Measurements from ENCODE around the gene DNMT3B. TPM values are rescaled to one million over a fixed set of nuclear protein-coding genes. Genes with fewer than 3 reads are reported as not detected.

Gene DNMT3B
- total RNA-seq, 1 experiment from 2014 or later = 682 TPM

GRCh38 chr20:32829311-32830005, 67.3 kb downstream of the DNMT3B start (continued):
- TF ChIP-seq GABPB1 (CRISPR knock-in tag; IDR thresholded peaks at IDR 0.05) = no peak

- Mint-ChIP-seq H3K27ac (peak overlapping the region; percentile 72), H3K27me3 (ENCODE audit: low read depth) (no peaks in the 10 kb centered on the region), H3K9me3 (peaks cover 7% of the 10 kb centered on the region), H3K4me1 (0 out of 2 replicates have a peak, but pooled peaks cover 13% of the 10 kb centered on the region), H3K36me3 (peaks cover 72% of the 10 kb centered on the region), H3K4me3 (no peak overlapping the region)
- DNase-seq (ENCODE audit: low spot score) (no peak), ATAC-seq (no peak)
- CTCF ChIA-PET = interaction anchor here (0.8 to 2.2 kb wide), 3 partner anchors 40 to 64 kb away, joined by 3 to 11 read pairs (median 3); no protein-coding TSS in a partner anchor
- POLR2A ChIA-PET = interaction anchor here (1.1 to 1.3 kb wide), 2 partner anchors 10 to 37 kb away, joined by 3 to 4 read pairs; no protein-coding TSS in a partner anchor
- no peak for TF ChIP-seq IRF2 (CRISPR knock-in tag; IDR thresholded peaks at IDR 0.05; ENCODE audit: borderline replicate concordance, low read depth)
- TF ChIP-seq MYBL2 (CRISPR knock-in tag; IDR thresholded peaks at IDR 0.05) = no peak
- no peak for TF ChIP-seq PRRX2 (CRISPR knock-in tag; IDR thresholded peaks at IDR 0.05)
- no peak for TF ChIP-seq STAT6 (CRISPR knock-in tag; conservative IDR thresholded peaks at IDR 0.05; ENCODE audit: low read depth)
- TF ChIP-seq E2F1 (CRISPR knock-in tag; IDR thresholded peaks at IDR 0.05) = no peak
- TF ChIP-seq ESRRA (CRISPR knock-in tag; IDR thresholded peaks at IDR 0.05; ENCODE audit: borderline replicate concordance) = no peak
- TF ChIP-seq ZNF425 (CRISPR knock-in tag; conservative IDR thresholded peaks at IDR 0.05) = no peak
- TF ChIP-seq ZNF232 (CRISPR knock-in tag; IDR thresholded peaks at IDR 0.05) = no peak
- no peak for TF ChIP-seq MXD4 (CRISPR knock-in tag; IDR thresholded peaks at IDR 0.05; ENCODE audit: borderline replicate concordance)
- no peak for TF ChIP-seq USF2 (CRISPR knock-in tag; IDR thresholded peaks at IDR 0.05)
- TF ChIP-seq PRDM15 (CRISPR knock-in tag; IDR thresholded peaks at IDR 0.05) = no peak
- no peak for TF ChIP-seq AFF4 (CRISPR knock-in tag; IDR thresholded peaks at IDR 0.05; ENCODE audit: borderline replicate concordance)
- no peak for TF ChIP-seq E2F4 (CRISPR knock-in tag; IDR thresholded peaks at IDR 0.05; ENCODE audit: borderline replicate concordance, low read depth)
- no peak for TF ChIP-seq SMAD4 (CRISPR knock-in tag; IDR thresholded peaks at IDR 0.05)
- TF ChIP-seq EMX1 (CRISPR knock-in tag; IDR thresholded peaks at IDR 0.05) = no peak
- TF ChIP-seq ZNF396 (CRISPR knock-in tag; IDR thresholded peaks at IDR 0.05; ENCODE audit: borderline replicate concordance) = no peak
- TF ChIP-seq GRHL2 (CRISPR knock-in tag; IDR thresholded peaks at IDR 0.05; ENCODE audit: insufficient replicate concordance, severe bottlenecking) = no peak
- no peak for TF ChIP-seq TEAD4 (CRISPR knock-in tag; IDR thresholded peaks at IDR 0.05)
Observed at GRCh38 chr20:32830437-32830836, 68.3 kb downstream of the DNMT3B start.

All from WTC11 (cell line).